MG63 (cell line): Measurements from ENCODE around the gene EDDM3A. TPM values are rescaled to one million over a fixed set of nuclear protein-coding genes. Genes with fewer than 3 reads are reported as not detected.
"Not testable (repeated sequence)": the region's sequence is repeated elsewhere in the genome, so short reads cannot be mapped to it uniquely, and the experiment has no call there.

ENCODE experiments used
- DNase-seq: peaks from one replicate; pipeline ENCODE4 v3.0.0-alpha.2; 2020
- H3K27me3 ChIP-seq: fragments of 250-450 bp; sonication (Bioruptor Pico); 2 replicates; pipeline ENCODE4 v1.5.1; 2020; ENCODE audit warnings: mild to moderate bottlenecking, moderate library complexity
- H3K36me3 ChIP-seq: fragments of 250-450 bp; sonication (Bioruptor Pico); 2 replicates; pipeline ENCODE4 v1.5.1; 2020; ENCODE audit warnings: mild to moderate bottlenecking, moderate library complexity
- H3K4me3 ChIP-seq: fragments of 250-450 bp; sonication (Bioruptor Pico); 2 replicates; pipeline ENCODE4 v1.5.1; 2020; ENCODE audit warnings: mild to moderate bottlenecking, moderate library complexity
- H3K9me3 ChIP-seq: fragments of 250-450 bp; sonication (Bioruptor Pico); 2 replicates; pipeline ENCODE4 v1.5.1; 2020; ENCODE audit warnings: mild to moderate bottlenecking, moderate library complexity
- total RNA-seq: library from RNA; depleted of rRNA; stranded (reverse); fragments of >200 nt; shearing (Covaris generic); gene quantifications from 2 replicates; pipeline ENCODE4 v1.2.3, GENCODE V29; 2014; ENCODE audit warnings: low replicate concordance; rRNA removed

EDDM3A gene, protein sequence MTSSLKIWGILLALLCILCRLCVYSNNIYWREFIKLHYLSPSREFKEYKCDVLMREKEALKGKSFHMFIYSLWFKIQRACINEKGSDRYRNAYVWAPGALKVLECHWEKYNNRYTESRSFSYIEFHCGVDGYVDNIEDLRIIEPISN
- not detected in 2 replicates for total RNA-seq

DNA sequence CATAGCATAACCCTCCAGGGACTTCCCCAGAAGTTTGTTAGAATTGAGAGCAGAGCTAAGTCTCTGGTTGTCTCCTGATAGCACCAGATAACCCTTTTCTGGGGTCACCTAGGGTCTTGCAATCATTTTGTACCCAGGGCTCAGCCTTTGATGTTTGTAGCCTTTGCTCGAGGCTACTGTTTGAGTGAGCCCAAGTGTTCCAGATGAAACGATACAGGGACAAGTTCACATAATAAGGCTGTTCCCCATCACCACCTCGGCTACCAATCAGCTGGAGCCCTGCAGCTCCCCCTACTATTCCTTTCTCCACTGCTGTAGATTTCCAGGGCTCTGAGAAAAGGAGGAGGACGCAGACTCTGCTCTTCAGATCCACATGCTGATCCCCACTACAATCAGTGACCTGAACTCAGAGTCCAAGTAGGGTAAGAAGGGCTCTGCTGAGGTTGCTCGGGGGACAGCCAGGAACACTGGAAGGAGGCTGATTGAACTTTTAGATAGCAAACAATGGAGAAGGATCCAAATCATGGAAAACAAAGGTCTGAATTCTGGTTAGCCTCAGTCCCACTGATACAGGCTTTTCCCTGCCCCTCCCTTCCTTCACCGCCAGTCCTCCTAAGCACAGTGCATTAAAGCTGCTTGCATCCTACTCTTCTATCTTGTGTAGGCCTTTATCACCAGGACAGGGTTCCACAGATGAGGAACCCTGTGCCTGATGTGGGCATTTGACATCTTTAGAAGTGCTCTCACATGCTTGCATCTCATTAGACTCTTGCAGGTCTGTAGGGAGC lies at the start of gene EDDM3A:
Gene EDDM3A (plus strand): TSS at position 317 of the 788 bp plus-strand sequence. CDS start 1,694 bp downstream, outside the sequence.
- H3K4me3 ChIP-seq = no peak within 1 kb of the TSS
- no peaks in the 10 kb centered on the region for H3K27me3 ChIP-seq
- no peaks in the 10 kb centered on the region for H3K9me3 ChIP-seq
- H3K36me3 ChIP-seq = no peaks in the 10 kb centered on the region
- no peak for DNase-seq

DNA sequence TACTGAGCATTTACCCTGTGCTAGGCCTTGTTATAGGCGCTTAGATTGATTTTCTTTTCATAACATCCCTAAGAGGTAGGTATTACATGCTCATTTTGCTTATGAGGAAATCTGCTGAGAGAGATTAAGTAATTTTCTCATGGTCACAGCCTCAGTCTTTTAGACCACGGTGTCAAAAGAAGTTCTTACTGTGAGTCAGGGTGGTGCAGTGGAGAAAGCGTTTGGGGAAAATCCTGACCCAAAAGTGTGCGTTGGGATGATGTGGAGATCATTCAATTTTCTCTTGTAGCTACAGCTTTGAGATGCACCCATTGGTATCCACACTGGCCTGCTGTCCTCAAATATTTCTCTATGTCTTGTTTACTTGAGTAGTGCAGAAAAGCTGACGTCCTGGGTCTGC lies 48.9 kb upstream of the EDDM3A start:
- Histone ChIP-seq H3K4me3 (no peak overlapping the region), H3K36me3 (no peaks in the 10 kb centered on the region), H3K9me3 (no peaks in the 10 kb centered on the region), H3K27me3 (no peaks in the 10 kb centered on the region)
- no peak for DNase-seq

DNA sequence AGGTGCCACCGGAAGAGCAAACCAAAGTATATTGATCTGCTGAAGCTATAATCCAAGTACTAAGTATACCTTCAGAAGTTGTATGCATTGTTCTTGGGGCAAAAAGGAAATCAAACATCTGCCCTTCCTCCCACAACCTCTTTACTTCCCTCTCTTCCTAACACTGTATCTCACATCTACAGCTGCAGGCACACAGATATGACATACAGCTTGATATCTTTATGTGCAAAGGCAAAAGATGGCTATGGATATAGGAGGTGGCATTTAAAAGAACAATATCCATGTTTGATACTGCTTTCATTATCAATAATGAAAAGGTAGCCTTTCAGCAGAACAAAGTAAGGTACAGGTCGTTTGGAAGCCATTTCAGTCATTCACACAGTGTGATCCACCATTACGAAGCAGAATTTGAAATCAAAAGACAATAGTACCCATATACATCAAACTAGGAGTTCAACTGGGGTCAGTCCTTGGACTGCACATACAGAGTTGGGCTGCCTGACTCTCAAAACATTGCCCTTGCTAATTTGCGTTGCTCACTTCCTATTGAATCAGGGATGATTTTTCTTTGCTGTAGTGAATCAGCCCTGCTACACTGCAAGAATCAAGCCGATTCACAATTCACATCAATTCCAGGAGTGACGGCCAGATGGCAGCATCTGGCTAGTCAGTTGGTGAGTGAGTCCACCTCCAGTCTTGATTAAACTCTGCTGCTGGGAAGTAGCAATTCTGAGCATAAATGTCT lies 48.2 kb upstream of the EDDM3A start:
- Histone ChIP-seq H3K9me3 (no peaks in the 10 kb centered on the region), H3K36me3 (no peaks in the 10 kb centered on the region), H3K27me3 (no peaks in the 10 kb centered on the region), H3K4me3 (no peak overlapping the region)
- DNase-seq = peak; percentile 39

DNA sequence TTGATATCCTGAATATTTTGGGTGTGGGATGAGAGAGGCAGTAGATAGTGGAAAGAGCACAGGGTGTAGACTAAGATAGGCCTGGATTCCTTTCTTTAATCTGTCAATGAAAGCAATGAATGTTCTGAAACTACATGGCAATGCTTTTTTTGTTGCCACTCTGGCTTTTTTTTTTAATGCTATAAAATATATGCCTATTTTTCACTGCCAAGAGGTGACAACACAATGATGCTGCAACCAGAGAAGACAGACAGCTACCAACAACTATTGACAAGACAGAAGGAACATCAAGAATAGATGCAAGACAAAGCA lies 47.7 kb upstream of the EDDM3A start:
- Histone ChIP-seq H3K36me3 (no peaks in the 10 kb centered on the region), H3K4me3 (no peak overlapping the region), H3K9me3 (no peaks in the 10 kb centered on the region), H3K27me3 (no peaks in the 10 kb centered on the region)
- no peak for DNase-seq

DNA sequence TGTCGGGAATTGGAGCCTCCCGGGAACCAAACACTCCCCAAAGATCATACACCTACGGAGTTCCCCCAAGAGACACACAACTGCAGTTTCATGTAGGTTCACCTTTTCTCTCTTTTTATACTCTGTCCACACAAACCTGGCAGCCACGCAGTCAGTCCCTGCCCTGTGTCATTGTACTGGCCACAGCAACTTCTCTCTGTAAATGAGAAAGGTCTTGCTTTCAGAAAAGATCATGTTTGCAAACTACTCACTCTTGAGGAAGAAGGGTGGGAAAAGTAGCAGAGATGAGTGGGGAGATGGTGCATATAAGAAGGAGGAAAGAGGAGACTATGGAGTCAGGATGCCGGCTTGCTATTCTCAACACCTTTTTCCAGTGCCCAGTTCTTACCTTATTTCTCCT lies 46.8 kb upstream of the EDDM3A start:
- Histone ChIP-seq H3K36me3 (no peaks in the 10 kb centered on the region), H3K4me3 (no peak overlapping the region), H3K27me3 (no peaks in the 10 kb centered on the region), H3K9me3 (no peaks in the 10 kb centered on the region)
- DNase-seq = no peak

DNA sequence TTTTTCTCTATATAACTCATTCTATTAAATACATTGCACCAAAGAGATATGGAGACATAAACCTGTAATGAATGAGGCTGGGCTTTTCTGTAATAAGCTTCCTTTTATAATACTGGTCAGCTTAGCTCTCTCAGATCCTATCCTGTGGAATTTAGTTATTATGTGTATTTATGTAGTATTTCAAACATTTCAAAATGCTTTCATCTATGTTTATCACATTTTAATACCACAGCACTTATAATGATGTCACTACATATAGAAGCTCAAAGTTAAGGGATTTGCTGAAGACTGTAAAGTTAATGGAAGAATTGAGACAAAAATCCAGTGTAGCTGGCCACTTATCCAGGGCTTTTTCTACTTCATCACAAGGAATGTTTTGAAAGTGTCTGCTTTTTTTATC lies 45.8 kb upstream of the EDDM3A start:
- no peak for DNase-seq
- no peaks in the 10 kb centered on the region for H3K9me3 ChIP-seq
- H3K4me3 ChIP-seq = no peak overlapping the region
- no peaks in the 10 kb centered on the region for H3K27me3 ChIP-seq
- no peaks in the 10 kb centered on the region for H3K36me3 ChIP-seq

DNA sequence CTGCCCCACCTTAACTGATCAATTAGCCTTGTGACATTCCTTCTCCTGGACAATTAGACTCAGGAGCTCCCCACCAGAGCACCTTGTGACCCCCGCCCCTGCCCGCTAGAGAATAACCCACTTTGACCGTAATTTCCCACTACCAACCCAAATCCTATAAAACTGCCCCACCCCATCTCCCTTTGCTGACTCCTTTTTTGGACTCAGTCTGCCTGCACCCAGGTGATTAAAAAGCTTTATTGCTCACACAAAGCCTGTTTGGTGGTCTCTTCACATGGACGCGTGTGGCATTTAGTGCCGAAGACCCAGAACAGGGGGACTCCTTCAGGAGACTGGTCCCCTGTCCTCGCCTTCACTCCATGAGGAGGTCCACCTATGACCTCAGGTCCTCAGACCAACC lies 44.7 kb upstream of the EDDM3A start:
- not testable (repeated sequence) for H3K27me3 ChIP-seq, DNase-seq, H3K4me3 ChIP-seq, H3K36me3 ChIP-seq, H3K9me3 ChIP-seq

DNA sequence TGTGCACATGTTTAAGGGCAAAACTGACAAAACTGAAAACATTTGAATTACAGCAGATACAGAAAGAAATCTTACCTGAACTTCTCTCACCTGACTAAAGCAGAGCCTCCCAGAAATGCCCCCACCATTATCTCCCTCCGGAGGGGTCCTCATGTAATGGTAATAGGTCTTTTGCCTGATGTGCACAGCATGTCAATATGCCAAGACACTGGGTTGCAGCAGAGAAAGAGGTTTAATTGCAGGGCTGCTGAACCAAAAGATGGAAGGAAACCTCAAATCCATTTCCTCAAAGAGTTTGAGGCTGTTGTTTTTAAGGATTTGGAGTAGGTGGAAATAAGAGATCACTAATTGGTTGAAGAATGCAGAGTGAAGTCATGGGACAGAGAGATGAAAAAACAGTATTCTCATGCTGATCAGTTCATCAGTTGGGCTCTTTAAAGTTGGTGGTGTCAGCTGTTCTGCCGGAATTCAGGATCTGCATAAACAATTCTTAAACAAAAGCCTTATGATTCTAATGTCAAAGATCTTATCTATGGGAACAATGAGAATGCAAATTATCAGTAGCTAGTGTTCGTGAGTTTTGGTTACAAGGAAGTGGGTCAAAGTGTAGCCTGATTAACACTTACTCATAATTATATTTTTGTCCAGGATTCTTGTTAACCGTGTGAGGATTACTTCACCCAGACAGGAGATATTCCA lies 38.9 kb upstream of the EDDM3A start:
- H3K27me3 ChIP-seq = no peaks in the 10 kb centered on the region
- H3K9me3 ChIP-seq = no peaks in the 10 kb centered on the region
- H3K36me3 ChIP-seq = no peaks in the 10 kb centered on the region
- no peak overlapping the region for H3K4me3 ChIP-seq
- DNase-seq = no peak

DNA sequence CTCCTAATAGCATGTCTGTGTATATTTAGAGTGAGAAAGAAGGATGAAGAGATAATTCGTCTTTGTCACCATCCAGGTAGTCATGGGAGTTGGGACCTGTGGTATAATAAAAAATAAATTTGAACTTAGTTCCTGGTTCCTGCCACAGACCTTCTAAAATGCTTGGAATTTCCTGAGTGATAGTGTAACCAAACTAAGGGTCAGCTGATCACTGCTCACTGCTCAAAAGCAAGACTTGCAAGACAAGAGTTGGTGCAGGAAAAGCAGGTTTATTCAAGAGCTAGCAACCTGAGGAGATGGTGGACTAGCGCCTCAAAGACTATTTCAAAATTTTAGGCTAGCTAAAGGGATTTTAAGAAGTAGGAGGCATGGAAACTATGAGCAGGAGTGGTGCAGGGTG lies 38.1 kb upstream of the EDDM3A start:
- no peaks in the 10 kb centered on the region for H3K36me3 ChIP-seq
- H3K9me3 ChIP-seq = no peaks in the 10 kb centered on the region
- H3K27me3 ChIP-seq = no peaks in the 10 kb centered on the region
- no peak for DNase-seq
- H3K4me3 ChIP-seq = no peak overlapping the region

DNA sequence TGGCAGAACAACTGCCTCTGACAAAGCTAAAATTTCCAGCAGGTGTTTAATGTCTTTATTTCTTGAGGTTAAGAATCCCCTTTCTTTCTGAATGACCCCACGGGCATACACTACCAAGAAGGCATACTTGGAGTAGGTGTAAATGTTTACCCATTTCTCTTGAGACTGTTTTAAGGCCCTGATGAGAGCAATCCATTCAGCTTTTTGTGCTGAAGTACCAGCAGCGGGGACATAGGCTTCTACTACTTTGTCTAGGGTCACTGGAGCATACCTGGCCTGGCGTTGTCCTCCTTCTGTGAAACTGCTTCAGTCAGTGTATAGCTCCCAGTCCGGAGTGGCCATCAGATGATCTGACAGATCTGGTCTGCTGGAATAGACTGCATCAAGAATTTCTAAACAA lies 34.4 kb upstream of the EDDM3A start:
- H3K9me3 ChIP-seq = no peaks in the 10 kb centered on the region
- DNase-seq = no peak
- H3K4me3 ChIP-seq = no peak overlapping the region
- no peaks in the 10 kb centered on the region for H3K36me3 ChIP-seq
- no peaks in the 10 kb centered on the region for H3K27me3 ChIP-seq

DNA sequence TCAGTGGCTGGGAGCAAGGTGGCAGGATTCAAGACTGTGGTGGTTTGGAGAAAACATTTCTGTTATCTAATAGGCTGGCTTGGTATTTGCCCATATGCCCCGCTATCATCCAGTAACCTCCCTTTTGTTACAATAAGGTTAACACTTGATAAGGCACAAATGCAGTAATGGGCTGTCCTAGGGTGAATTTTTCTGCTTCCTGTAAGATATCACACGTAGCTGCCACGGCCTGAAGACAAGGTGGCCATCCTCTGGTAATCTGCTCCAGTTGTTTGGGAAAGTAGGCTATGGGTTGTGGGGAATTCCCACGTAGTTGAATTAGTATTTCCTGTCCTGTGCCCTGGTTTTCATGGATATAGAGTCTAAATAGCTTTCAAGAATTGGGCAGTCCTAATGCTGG lies 34.0 kb upstream of the EDDM3A start:
- no peaks in the 10 kb centered on the region for H3K9me3 ChIP-seq
- H3K27me3 ChIP-seq = no peaks in the 10 kb centered on the region
- DNase-seq = no peak
- H3K4me3 ChIP-seq = no peak overlapping the region
- no peaks in the 10 kb centered on the region for H3K36me3 ChIP-seq

DNA sequence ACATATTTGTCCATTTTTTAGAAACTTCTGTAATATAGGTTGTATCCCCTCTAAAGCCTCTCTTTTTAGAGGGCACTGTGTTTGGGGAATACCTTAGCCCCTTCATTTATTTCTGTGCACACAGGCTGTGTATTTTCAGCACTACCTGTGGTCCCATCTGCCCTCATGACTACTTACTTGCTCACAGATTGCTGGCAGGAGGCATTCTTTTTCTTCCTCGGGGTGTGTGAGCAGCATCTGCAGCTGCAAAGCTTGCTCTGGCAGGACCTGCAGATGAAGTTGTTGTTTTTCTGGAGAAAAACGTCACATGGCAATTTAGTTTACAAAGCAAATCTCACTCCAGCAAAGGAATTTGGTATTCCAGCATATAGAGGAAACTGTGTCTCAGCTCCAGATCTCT lies 32.8 kb upstream of the EDDM3A start:
- Histone ChIP-seq H3K4me3 (no peak overlapping the region), H3K36me3 (no peaks in the 10 kb centered on the region), H3K9me3 (no peaks in the 10 kb centered on the region), H3K27me3 (no peaks in the 10 kb centered on the region)
- no peak for DNase-seq

DNA sequence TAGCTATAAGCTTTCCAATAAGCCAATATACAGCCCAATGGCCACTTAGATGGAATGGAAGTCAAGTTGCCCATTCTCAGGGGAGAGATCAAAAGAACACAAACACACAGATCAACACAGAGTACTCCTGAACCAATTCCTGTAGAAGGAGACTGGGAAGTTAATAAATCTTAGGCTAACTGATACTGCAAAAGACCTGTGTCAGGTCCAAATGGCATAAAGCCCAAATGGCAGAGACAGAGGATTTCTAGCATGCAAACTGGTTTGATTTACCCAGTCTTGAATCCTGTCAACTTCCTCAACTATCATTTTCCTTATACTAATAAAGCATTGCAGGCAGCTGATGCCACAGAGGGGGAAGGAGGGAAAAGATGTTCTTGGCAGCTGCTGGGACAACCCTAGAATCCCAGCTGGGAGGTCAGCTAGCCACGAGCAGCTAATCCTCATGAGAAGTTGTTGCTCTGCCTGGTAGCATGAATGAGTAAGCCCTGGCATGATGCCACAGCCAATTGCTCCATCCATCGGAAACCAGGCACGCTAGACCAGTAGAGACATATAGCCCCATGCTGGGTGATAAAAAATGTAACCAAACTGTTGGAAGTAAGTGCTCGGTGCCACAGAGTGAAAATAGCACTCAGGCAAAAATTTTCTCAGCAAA lies 31.0 kb upstream of the EDDM3A start:
- Histone ChIP-seq H3K36me3 (no peaks in the 10 kb centered on the region), H3K4me3 (no peak overlapping the region), H3K9me3 (no peaks in the 10 kb centered on the region), H3K27me3 (no peaks in the 10 kb centered on the region)
- peak; percentile 82 for DNase-seq

DNA sequence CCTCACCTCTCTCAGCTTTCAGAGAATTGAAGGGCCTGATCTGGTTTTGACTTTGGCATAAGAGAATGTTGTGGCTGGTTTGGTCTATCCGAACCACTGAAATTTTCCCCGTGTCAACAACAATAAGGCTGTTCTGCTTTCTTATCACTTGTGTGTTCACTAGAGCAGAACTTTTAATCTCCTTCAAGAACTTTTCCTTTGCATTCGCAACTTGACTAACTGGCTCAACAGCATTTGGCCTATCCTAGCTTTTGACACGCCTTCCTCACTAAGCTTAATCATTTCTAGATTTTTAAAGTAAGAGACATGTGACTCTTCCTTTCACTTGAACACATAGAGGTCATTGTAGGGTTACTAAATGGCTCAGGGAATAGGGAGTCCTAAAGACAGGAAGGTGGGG lies 25.9 kb upstream of the EDDM3A start:
- H3K9me3 ChIP-seq = no peaks in the 10 kb centered on the region
- no peak for DNase-seq
- H3K4me3 ChIP-seq = no peak overlapping the region
- H3K36me3 ChIP-seq = no peaks in the 10 kb centered on the region
- H3K27me3 ChIP-seq = no peaks in the 10 kb centered on the region

DNA sequence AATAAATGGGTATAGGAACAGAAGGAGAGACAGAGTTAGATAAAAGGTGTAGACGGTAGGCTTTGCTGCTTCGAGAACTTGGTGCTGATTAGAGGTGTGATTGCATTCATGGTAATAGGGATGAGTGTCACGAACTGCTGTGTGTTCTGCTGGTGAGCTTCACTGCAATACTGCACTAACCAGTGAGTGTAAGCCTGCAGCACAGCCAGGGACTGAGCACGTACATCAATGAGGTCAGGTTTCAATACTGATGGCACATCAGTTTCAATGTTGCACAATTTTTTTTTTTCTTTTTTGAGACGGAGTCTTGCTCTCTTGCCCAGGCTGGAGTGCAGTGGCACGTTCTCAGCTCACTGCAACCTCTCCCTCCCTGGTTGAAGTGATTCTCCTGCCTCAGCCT lies 24.9 kb upstream of the EDDM3A start:
- Histone ChIP-seq H3K4me3 (no peak overlapping the region), H3K9me3 (no peaks in the 10 kb centered on the region), H3K27me3 (no peaks in the 10 kb centered on the region), H3K36me3 (no peaks in the 10 kb centered on the region)
- DNase-seq = no peak

DNA sequence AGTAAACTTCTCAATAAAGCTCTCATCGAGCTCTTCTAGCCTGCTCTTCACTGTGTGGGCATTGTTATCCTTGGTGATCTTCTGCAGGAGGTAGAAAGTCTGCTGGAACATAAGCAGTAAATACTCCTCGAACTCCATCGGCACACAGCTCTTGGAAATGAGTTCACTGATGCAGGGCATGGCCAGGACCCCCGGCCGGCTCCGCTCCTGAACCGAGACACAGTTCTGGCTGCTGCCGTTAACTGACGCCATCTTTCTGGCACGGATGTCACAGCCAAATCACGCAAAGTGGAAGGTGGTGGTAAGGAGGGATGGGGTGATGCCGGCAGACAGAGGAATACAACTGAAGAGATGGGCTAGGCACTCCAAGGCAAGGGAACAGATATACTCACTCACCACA lies 23.7 kb upstream of the EDDM3A start:
- Histone ChIP-seq H3K4me3 (no peak overlapping the region), H3K27me3 (no peaks in the 10 kb centered on the region), H3K36me3 (no peaks in the 10 kb centered on the region), H3K9me3 (no peaks in the 10 kb centered on the region)
- DNase-seq = no peak

DNA sequence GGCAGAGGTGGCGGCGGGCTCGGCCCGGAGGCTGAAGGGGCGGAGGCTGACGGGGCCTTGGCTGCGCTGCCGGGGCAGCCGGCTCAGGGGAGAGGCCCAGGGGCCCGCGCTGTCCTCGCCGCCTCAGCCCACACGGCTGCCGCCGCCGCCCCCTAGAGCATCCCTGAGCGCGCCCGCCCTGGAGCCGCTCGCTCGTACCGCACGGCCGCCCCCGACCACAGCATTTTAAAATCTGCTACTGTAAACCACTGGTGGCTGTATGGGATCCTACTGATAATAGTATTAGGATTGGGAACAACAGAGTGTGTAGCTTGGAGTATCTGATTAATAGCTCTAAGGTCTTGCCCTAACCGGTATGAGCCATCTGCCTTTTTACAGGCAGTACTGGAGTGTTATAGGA lies 22.2 kb upstream of the EDDM3A start:
- no peak for DNase-seq

More for the DNA sequence above, 22.2 kb upstream of the EDDM3A start:
- Histone ChIP-seq H3K4me3 (no peak overlapping the region), H3K9me3 (no peaks in the 10 kb centered on the region), H3K36me3 (no peaks in the 10 kb centered on the region), H3K27me3 (no peaks in the 10 kb centered on the region)
